Measurements from ENCODE around the gene CLSTN2. TPM values are rescaled to one million over a fixed set of nuclear protein-coding genes. Genes with fewer than 3 reads are reported as not detected.

Gene CLSTN2
- total RNA-seq, 1 experiment from 2014 or later: 0.02 TPM

GRCh38 chr3:140113996-140114788, 179.2 kb downstream of the CLSTN2 start:
- no peaks in the 10 kb centered on the region for H3K9me2 ChIP-seq (ENCODE audit: insufficient read depth)
- no TSS peak for BruUV-seq (replicated peaks)
- H3K36me3 ChIP-seq (ENCODE audit: control insufficient read depth in 1 of 2, insufficient read depth in 2 of 2, low read length in 2 of 2): no peaks in the 10 kb centered on the region
- POLR2A ChIA-PET: no interaction called here
- no peaks in the 10 kb centered on the region for H4K20me1 ChIP-seq (ENCODE audit: insufficient read depth)
- H3K4me3 ChIP-seq (replicated peaks in 1 of 2; ENCODE audit: low read depth in 1 of 2, low read length in 2 of 2): no peak overlapping the region
- no peak overlapping the region for H3K4me2 ChIP-seq (ENCODE audit: low read length)
- no peaks in the 10 kb centered on the region for H3K79me2 ChIP-seq (ENCODE audit: insufficient read depth, low read length)
- CTCF ChIA-PET: no interaction called here
- no peak for ATAC-seq
- no peak overlapping the region for H2AFZ ChIP-seq (ENCODE audit: low read depth, low read length, poor library complexity, severe bottlenecking)
- no peak for DNase-seq (ENCODE audit: low read depth, low spot score)
- H3K27me3 ChIP-seq (ENCODE audit: insufficient read depth, low read length): peaks cover 82% of the 10 kb centered on the region
- H3K4me1 ChIP-seq (ENCODE audit: control insufficient read depth in 1 of 2, insufficient read depth in 2 of 2, low read length in 2 of 2): no peaks in the 10 kb centered on the region
- TF ChIP-seq SP1 (IDR thresholded peaks at IDR 0.05; ENCODE audit: low read depth) (no peak), CTCF (IDR thresholded peaks at IDR 0.05 in 2 of 3, conservative IDR thresholded peaks at IDR 0.05 in 1 of 3; ENCODE audit: borderline replicate concordance in 1 of 3, insufficient read depth in 1 of 3, low read depth in 2 of 3, low read length in 2 of 3) (no peak), ATF3 (IDR thresholded peaks at IDR 0.05) (no peak), MAX (IDR thresholded peaks at IDR 0.05) (no peak), ZFX (IDR thresholded peaks at IDR 0.05) (no peak), EZH2 (IDR thresholded peaks at IDR 0.05) (no peak), EZH2phosphoT487 (IDR thresholded peaks at IDR 0.05; ENCODE audit: borderline replicate concordance) (no peak), POLR2AphosphoS5 (IDR thresholded peaks at IDR 0.05; ENCODE audit: low read depth, low read length) (no peak), ZNF274 (IDR thresholded peaks at IDR 0.05; ENCODE audit: low read depth, low read length) (no peak), RAD21 (IDR thresholded peaks at IDR 0.05; ENCODE audit: low read depth) (no peak), SIN3A (IDR thresholded peaks at IDR 0.05; ENCODE audit: low read depth) (no peak), SRF (IDR thresholded peaks at IDR 0.05; ENCODE audit: low read depth) (no peak), CBX3 (IDR thresholded peaks at IDR 0.05; ENCODE audit: low read depth) (no peak), ELF1 (IDR thresholded peaks at IDR 0.05; ENCODE audit: borderline replicate concordance, low read depth) (no peak), POLR2A (IDR thresholded peaks at IDR 0.05; ENCODE audit: borderline replicate concordance, extremely low read depth, insufficient read depth, insufficient read length) (no peak), TCF7L2 (IDR thresholded peaks at IDR 0.05; ENCODE audit: borderline replicate concordance, extremely low read depth, insufficient read depth, insufficient read length) (no peak), JUND (IDR thresholded peaks at IDR 0.05) (no peak), REST (IDR thresholded peaks at IDR 0.05; ENCODE audit: low read depth) (no peak), CEBPB (IDR thresholded peaks at IDR 0.05; ENCODE audit: low read depth) (no peak)
- H3K27ac ChIP-seq (ENCODE audit: low read depth, low read length): no peak overlapping the region
- intact Hi-C loops (cut with micrococcal nuclease): no loop called here
- no peaks in the 10 kb centered on the region for H3K9me3 ChIP-seq (ENCODE audit: control insufficient read depth in 1 of 2, insufficient read depth in 1 of 2, low read depth in 1 of 2, low read length in 2 of 2)
- H3K9ac ChIP-seq (ENCODE audit: low read length): no peak overlapping the region
- RAD21 ChIA-PET (ENCODE audit: low non-redundant PET in 1 of 2, low total read pairs in 2 of 2, uncharacterized antibody in 2 of 2, unreplicated experiment in 2 of 2): no interaction called here

Data from HCT116 (cell line).